Measurements from ENCODE around the gene OR2A12. TPM values are rescaled to one million over a fixed set of nuclear protein-coding genes. Genes with fewer than 3 reads are reported as not detected.

The OR2A12 gene
- total RNA-seq, 4 donors from 2014 or later, result not detected

DNA sequence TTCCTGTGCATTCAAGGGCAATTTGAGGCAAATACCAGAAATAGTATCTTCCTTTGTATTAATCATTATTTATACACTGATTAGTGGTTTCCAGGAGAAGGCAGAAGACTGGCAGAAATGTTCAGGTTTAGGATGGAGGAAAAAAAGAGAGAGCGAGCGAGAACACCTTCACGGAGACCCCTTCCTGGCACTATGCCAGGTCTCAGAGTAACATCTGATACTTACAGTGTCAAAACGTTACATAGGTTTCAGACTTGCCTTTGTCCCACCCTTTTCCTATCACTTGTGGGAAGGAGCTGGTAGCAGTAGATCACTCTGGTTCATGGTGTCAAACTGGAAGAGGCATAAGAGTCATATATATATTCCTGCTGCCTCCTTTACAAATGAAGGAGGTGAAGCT is 652 bp downstream of the OR2A12 start:
- in situ Hi-C loops (cut with MboI; ENCODE audit: low sequenced_read_pairs in 4 of 4) (no loop called here), intact Hi-C loops (cut with DNase I; ENCODE audit: low total_unique reads) (no loop called here)
- no peaks in the 10 kb centered on the region for H3K9me3 ChIP-seq
- H3K4me3 ChIP-seq, result no peak overlapping the region
- DNase-seq (no peak), ATAC-seq (no peak)
- TF ChIP-seq POLR2A (IDR thresholded peaks at IDR 0.05), result no peak
- TF ChIP-seq, protein P1, sequence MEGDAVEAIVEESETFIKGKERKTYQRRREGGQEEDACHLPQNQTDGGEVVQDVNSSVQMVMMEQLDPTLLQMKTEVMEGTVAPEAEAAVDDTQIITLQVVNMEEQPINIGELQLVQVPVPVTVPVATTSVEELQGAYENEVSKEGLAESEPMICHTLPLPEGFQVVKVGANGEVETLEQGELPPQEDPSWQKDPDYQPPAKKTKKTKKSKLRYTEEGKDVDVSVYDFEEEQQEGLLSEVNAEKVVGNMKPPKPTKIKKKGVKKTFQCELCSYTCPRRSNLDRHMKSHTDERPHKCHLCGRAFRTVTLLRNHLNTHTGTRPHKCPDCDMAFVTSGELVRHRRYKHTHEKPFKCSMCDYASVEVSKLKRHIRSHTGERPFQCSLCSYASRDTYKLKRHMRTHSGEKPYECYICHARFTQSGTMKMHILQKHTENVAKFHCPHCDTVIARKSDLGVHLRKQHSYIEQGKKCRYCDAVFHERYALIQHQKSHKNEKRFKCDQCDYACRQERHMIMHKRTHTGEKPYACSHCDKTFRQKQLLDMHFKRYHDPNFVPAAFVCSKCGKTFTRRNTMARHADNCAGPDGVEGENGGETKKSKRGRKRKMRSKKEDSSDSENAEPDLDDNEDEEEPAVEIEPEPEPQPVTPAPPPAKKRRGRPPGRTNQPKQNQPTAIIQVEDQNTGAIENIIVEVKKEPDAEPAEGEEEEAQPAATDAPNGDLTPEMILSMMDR (IDR thresholded peaks at IDR 0.05 in 4 of 5, conservative IDR thresholded peaks at IDR 0.05 in 1 of 5), result no peak
- H3K27ac ChIP-seq, result no peak overlapping the region
- no peaks in the 10 kb centered on the region for H3K36me3 ChIP-seq
- H3K4me1 ChIP-seq, result no peaks in the 10 kb centered on the region
- no peaks in the 10 kb centered on the region for H3K27me3 ChIP-seq

DNA sequence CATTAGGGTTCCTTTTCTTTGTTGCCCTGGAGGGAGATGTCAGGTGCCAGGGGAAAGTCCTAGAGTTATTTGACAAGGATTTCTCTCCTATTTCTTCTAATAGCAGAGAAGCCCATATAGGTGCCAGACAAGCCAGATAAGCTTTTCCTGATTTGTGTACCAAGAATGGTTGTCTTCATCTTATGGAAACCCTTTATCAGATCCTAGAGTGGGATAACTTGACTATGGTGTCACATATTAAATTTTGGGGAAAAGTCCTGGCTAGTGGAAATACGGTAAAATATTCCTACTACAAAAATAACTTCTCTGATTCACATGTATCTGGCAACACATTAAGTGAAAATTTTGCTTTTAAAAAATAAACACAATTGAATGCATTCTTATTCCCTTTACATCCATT is 1.2 kb downstream of the OR2A12 start:
- H3K27ac ChIP-seq, result no peak overlapping the region
- in situ Hi-C loops (cut with MboI; ENCODE audit: low sequenced_read_pairs in 4 of 4), result no loop called here
- H3K27me3 ChIP-seq, result no peaks in the 10 kb centered on the region
- intact Hi-C loops (cut with DNase I; ENCODE audit: low total_unique reads), result no loop called here
- no peak for TF ChIP-seq POLR2A (IDR thresholded peaks at IDR 0.05)
- TF ChIP-seq, protein P1 (IDR thresholded peaks at IDR 0.05 in 4 of 5, conservative IDR thresholded peaks at IDR 0.05 in 1 of 5), result no peak
- H3K4me1 ChIP-seq, result no peaks in the 10 kb centered on the region
- ATAC-seq (no peak), DNase-seq (no peak)
- H3K36me3 ChIP-seq, result no peaks in the 10 kb centered on the region
- no peaks in the 10 kb centered on the region for H3K9me3 ChIP-seq
- H3K4me3 ChIP-seq, result no peak overlapping the region

DNA sequence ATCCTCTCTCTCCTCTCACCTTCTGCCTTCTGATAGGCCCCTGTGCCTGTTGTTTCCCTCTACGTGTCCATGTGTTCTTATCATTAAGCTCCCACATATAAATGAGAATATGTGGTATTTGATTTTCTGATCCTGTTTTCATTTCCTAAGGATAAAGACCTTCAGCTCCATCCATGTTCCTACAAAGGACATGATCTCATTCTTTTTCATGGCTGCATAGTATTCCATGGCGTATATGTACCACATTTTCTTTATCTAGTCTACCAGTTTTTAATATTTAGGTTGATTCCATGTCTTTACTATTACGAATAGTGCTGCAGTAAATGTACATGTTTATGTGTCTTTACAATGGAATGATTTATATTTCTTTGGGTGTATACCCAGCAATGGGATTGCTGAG is 4.6 kb downstream of the OR2A12 start:
- no peak for ATAC-seq
- H3K36me3 ChIP-seq, result no peaks in the 10 kb centered on the region
- H3K4me1 ChIP-seq, result no peaks in the 10 kb centered on the region
- DNase-seq, result no peak
- H3K27ac ChIP-seq, result no peak overlapping the region
- TF ChIP-seq, protein P1 (IDR thresholded peaks at IDR 0.05 in 4 of 5, conservative IDR thresholded peaks at IDR 0.05 in 1 of 5), result no peak
- no peak for TF ChIP-seq POLR2A (IDR thresholded peaks at IDR 0.05)
- in situ Hi-C loops (cut with MboI; ENCODE audit: low sequenced_read_pairs in 4 of 4), result no loop called here
- H3K4me3 ChIP-seq, result no peak overlapping the region
- no peaks in the 10 kb centered on the region for H3K9me3 ChIP-seq
- H3K27me3 ChIP-seq, result no peaks in the 10 kb centered on the region
- intact Hi-C loops (cut with DNase I; ENCODE audit: low total_unique reads), result no loop called here

DNA sequence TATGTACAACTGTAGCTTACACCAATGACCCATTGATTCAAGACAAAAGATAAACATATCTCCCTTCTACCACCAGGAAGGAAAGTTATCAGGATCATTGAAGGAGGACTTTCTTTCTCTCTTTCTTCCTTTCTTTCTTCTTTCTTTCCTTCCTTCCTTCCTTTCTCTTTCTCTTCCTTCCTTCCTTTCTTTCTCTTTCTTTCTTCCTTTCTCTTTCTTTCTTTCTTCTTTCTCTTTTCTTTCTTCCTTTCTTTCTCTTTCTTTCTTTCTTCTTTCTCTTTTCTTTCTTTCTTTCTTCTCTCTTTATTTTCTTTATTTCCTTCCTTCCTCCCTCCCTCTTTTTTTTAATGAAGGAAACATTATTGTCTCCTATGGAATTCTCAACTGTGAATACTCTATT is 12.7 kb downstream of the OR2A12 start:
- Histone ChIP-seq H3K9me3 (no peaks in the 10 kb centered on the region), H3K27me3 (no peaks in the 10 kb centered on the region), H3K27ac (no peak overlapping the region), H3K36me3 (no peaks in the 10 kb centered on the region), H3K4me1 (no peaks in the 10 kb centered on the region), H3K4me3 (no peak overlapping the region)
- DNase-seq, result no peak
- in situ Hi-C loops (cut with MboI; ENCODE audit: low sequenced_read_pairs in 4 of 4) (no loop called here), intact Hi-C loops (cut with DNase I; ENCODE audit: low total_unique reads) (no loop called here)
- ATAC-seq, result no peak
- TF ChIP-seq POLR2A (IDR thresholded peaks at IDR 0.05), result no peak
- TF ChIP-seq, protein P1 (IDR thresholded peaks at IDR 0.05 in 4 of 5, conservative IDR thresholded peaks at IDR 0.05 in 1 of 5), result no peak

DNA sequence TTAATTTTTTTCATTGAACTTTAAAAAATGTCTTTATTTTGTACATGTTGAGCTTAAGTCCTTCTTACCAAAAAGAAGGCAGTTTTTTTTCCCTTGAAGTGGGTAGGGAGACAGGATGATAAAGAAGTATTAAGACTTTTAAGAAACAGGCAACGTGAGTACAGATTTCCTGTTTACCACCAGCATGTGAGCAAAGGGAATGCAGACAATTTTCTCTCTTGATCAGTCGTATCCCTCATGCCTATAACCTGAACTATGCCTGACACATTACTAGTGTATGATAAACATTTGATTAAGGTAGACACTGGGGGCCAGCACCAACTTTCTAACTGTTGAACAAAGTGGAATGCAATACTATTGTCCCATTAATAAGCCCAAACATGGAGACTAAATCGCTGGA is 14.5 kb downstream of the OR2A12 start:
- Histone ChIP-seq H3K4me1 (no peaks in the 10 kb centered on the region), H3K4me3 (no peak overlapping the region), H3K27ac (no peak overlapping the region), H3K36me3 (no peaks in the 10 kb centered on the region), H3K27me3 (no peaks in the 10 kb centered on the region), H3K9me3 (no peaks in the 10 kb centered on the region)
- DNase-seq (no peak), ATAC-seq (no peak)
- TF ChIP-seq, protein P1 (IDR thresholded peaks at IDR 0.05 in 4 of 5, conservative IDR thresholded peaks at IDR 0.05 in 1 of 5), result no peak
- intact Hi-C loops (cut with DNase I; ENCODE audit: low total_unique reads), result no loop called here
- in situ Hi-C loops (cut with MboI; ENCODE audit: low sequenced_read_pairs in 4 of 4), result no loop called here
